ENCODE data around the gene RASGEF1B. TPM values are rescaled to one million over a fixed set of nuclear protein-coding genes. Genes with fewer than 3 reads are reported as not detected.

Gene RASGEF1B
- total and polyA plus RNA-seq, 2 of the 13 experiments (the other 11 are each of a cell fraction or from before 2014, with no cell fraction given) = 0.04 TPM

- Histone ChIP-seq H3K36me3 (replicated peaks in 1 of 2; ENCODE audit: control insufficient read depth in 1 of 2, insufficient read depth in 2 of 2, low read length in 2 of 2) (no peaks in the 10 kb centered on the region), H3K4me1 (ENCODE audit: insufficient read depth, low read length) (no peaks in the 10 kb centered on the region), H3K79me2 (ENCODE audit: insufficient read depth, low read length) (no peaks in the 10 kb centered on the region), H2AFZ (ENCODE audit: low read length) (no peak overlapping the region), H3K9ac (ENCODE audit: insufficient read depth, low read depth, low read length) (no peak overlapping the region), H3K27ac (ENCODE audit: extremely low read length, insufficient read depth, low read length) (no peak overlapping the region), H3K27me3 (ENCODE audit: control insufficient read depth in 1 of 2, insufficient read depth in 2 of 2, low read length in 2 of 2) (no peaks in the 10 kb centered on the region; a peak in 1 of 5 replicates), H3K4me3 (replicated peaks in 1 of 3; ENCODE audit: insufficient read depth in 1 of 3, low read depth in 2 of 3, low read length in 3 of 3) (no peak overlapping the region), H4K20me1 (ENCODE audit: insufficient read depth, low read length) (no peaks in the 10 kb centered on the region), H3K4me2 (ENCODE audit: low read depth, low read length) (no peak overlapping the region), H3K9me3 (ENCODE audit: low read length) (no peaks in the 10 kb centered on the region)
- 29% methylated on average over 3 of the region's 3 CpGs for WGBS (ENCODE audit: low lambda C conversion rate)
- DNase-seq (ENCODE audit: low spot score) (no peak), ATAC-seq (no peak), FAIRE-seq (no peak)
- TF ChIP-seq ATF3 (CRISPR knock-in tag; IDR thresholded peaks at IDR 0.05) = no peak
- no peak for TF ChIP-seq ELF4 (CRISPR knock-in tag; IDR thresholded peaks at IDR 0.05; ENCODE audit: borderline replicate concordance)
- TF ChIP-seq ZNF564 (CRISPR knock-in tag; IDR thresholded peaks at IDR 0.05) = no peak
- TF ChIP-seq ZNF263 (CRISPR knock-in tag; IDR thresholded peaks at IDR 0.05) = no peak
- TF ChIP-seq ELK4 (CRISPR knock-in tag; IDR thresholded peaks at IDR 0.05; ENCODE audit: borderline replicate concordance) = no peak
- no peak for TF ChIP-seq ZNF577 (CRISPR knock-in tag; IDR thresholded peaks at IDR 0.05; ENCODE audit: borderline replicate concordance, low read depth)
- no peak for TF ChIP-seq LCORL (IDR thresholded peaks at IDR 0.05)
- no peak for TF ChIP-seq LCORL (CRISPR knock-in tag; IDR thresholded peaks at IDR 0.05)
- no peak for TF ChIP-seq ZNF350 (CRISPR knock-in tag; IDR thresholded peaks at IDR 0.05; ENCODE audit: borderline replicate concordance, low read depth)
- TF ChIP-seq NCOA1 (CRISPR knock-in tag; IDR thresholded peaks at IDR 0.05) = no peak
- no peak for TF ChIP-seq NBN (conservative IDR thresholded peaks at IDR 0.05)
- no peak for TF ChIP-seq PATZ1 (CRISPR knock-in tag; IDR thresholded peaks at IDR 0.05)
- no peak for TF ChIP-seq KLF16 (CRISPR knock-in tag; IDR thresholded peaks at IDR 0.05)
- TF ChIP-seq ZXDC (CRISPR knock-in tag; IDR thresholded peaks at IDR 0.05) = no peak
- TF ChIP-seq SP2 (CRISPR knock-in tag; IDR thresholded peaks at IDR 0.05) = no peak
- no peak for TF ChIP-seq KDM3A (CRISPR knock-in tag; IDR thresholded peaks at IDR 0.05; ENCODE audit: low read depth)
- no peak for TF ChIP-seq ELF1 (CRISPR knock-in tag; IDR thresholded peaks at IDR 0.05)
- TF ChIP-seq FOXA1 (IDR thresholded peaks at IDR 0.05) = no peak
- TF ChIP-seq FOXA1 (CRISPR knock-in tag; IDR thresholded peaks at IDR 0.05) = no peak
- no peak for TF ChIP-seq U2AF2 (IDR thresholded peaks at IDR 0.05; ENCODE audit: low read depth, low read length)
- TF ChIP-seq ZNF75D (CRISPR knock-in tag; IDR thresholded peaks at IDR 0.05; ENCODE audit: borderline replicate concordance) = no peak
- POLR2A ChIA-PET = no interaction called here
- CTCF ChIA-PET (ENCODE audit: low intra/inter-chr PET ratio, low total read pairs) = no interaction called here
- in situ Hi-C loops (cut with HindIII; ENCODE audit: extremely low pct_ligation_motif_present, low pct_unique_long_range_greater_than_20kb) = no loop called here
- BruUV-seq (replicated peaks) = no TSS peak
- intact Hi-C loops (cut with micrococcal nuclease; ENCODE audit: unreplicated experiment) = no loop called here
Observed at GRCh38 chr4:81395239-81395638, 76.5 kb downstream of the RASGEF1B start.

All from HepG2 (cell line).